Measurements from ENCODE around the gene NFKBIA.

The NFKBIA gene

DNA sequence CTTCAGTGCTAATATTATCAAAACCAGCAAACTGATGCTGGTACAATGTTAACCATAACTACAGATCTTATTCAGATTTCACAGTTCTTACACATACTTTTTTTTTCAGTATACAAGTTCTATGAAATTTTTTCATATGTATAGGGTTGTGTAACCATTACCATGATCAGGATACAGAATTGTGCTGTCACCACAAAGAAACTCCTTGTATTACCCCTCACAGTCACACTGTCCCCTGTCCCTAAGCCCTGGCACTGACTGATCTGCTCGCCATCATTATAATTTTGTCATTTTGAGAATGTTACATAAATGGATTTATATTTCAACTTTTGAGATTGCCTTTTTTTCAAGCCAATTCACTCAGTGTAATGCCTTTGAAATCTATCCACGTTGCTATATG is 21.3 kb upstream of the NFKBIA start:
- no peaks in the 10 kb centered on the region for H3K36me3 ChIP-seq (ENCODE audit: control insufficient read depth, low read length)
- no peaks in the 10 kb centered on the region for H3K9me2 ChIP-seq (replicated peaks; ENCODE audit: control insufficient read depth, low read length)
- no peaks in the 10 kb centered on the region for H3F3A ChIP-seq (ENCODE audit: control insufficient read depth, insufficient read depth)
- H3K79me2 ChIP-seq (ENCODE audit: control insufficient read depth, low read length), result no peaks in the 10 kb centered on the region
- H3K4me1 ChIP-seq (ENCODE audit: control insufficient read depth, low read length), result peaks cover 7% of the 10 kb centered on the region; the same call in 1 of the 2 replicates
- no peak overlapping the region for H3K4me3 ChIP-seq (ENCODE audit: low read length)
- H3K27me3 ChIP-seq (ENCODE audit: control insufficient read depth, low read length), result no peaks in the 10 kb centered on the region
- no peaks in the 10 kb centered on the region for H4K20me1 ChIP-seq (ENCODE audit: control insufficient read depth, insufficient read depth, low read depth, low read length)
- H3K27ac ChIP-seq (ENCODE audit: low read depth, low read length), result no peak overlapping the region
- H3K9me3 ChIP-seq (ENCODE audit: control insufficient read depth, insufficient read depth, low read length), result no peaks in the 10 kb centered on the region
- H3K4me2 ChIP-seq (ENCODE audit: low read length), result no peak overlapping the region
- TF ChIP-seq EZH2phosphoT487 (IDR thresholded peaks at IDR 0.05; ENCODE audit: borderline replicate concordance, low read length) (no peak), CTCF (IDR thresholded peaks at IDR 0.05; ENCODE audit: low read depth, low read length, poor library complexity, severe bottlenecking) (no peak)

DNA sequence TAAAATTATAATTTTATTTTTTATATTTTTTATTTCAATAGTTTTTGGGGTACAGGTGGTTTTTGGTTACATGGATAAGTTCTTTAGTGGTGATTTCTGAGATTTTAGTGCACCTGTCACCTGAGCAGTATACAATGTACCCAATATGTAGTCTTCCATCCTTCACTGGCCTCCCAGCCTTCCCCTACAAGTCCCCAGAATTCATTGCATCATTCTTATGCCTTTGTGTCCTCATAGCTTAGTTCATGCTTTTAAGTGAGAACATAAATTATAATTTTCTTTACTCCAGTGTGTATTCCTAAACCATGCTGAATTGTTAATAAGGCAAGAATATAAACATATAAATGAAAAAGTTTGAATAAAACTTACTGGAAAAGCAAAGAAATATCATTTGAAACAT is 19.1 kb upstream of the NFKBIA start:
- H3K27me3 ChIP-seq (ENCODE audit: control insufficient read depth, low read length), result no peaks in the 10 kb centered on the region
- H3K4me1 ChIP-seq (ENCODE audit: control insufficient read depth, low read length), result peaks cover 7% of the 10 kb centered on the region; the same call in 1 of the 2 replicates
- no peaks in the 10 kb centered on the region for H3K9me2 ChIP-seq (replicated peaks; ENCODE audit: control insufficient read depth, low read length)
- no peaks in the 10 kb centered on the region for H3F3A ChIP-seq (ENCODE audit: control insufficient read depth, insufficient read depth)
- no peak overlapping the region for H3K27ac ChIP-seq (ENCODE audit: low read depth, low read length)
- H4K20me1 ChIP-seq (ENCODE audit: control insufficient read depth, insufficient read depth, low read depth, low read length), result no peaks in the 10 kb centered on the region
- no peak overlapping the region for H3K4me2 ChIP-seq (ENCODE audit: low read length)
- no peak for TF ChIP-seq EZH2phosphoT487 (IDR thresholded peaks at IDR 0.05; ENCODE audit: borderline replicate concordance, low read length)
- TF ChIP-seq CTCF (IDR thresholded peaks at IDR 0.05; ENCODE audit: low read depth, low read length, poor library complexity, severe bottlenecking), result no peak
- no peaks in the 10 kb centered on the region for H3K79me2 ChIP-seq (ENCODE audit: control insufficient read depth, low read length)
- no peaks in the 10 kb centered on the region for H3K36me3 ChIP-seq (ENCODE audit: control insufficient read depth, low read length)
- H3K9me3 ChIP-seq (ENCODE audit: control insufficient read depth, insufficient read depth, low read length), result no peaks in the 10 kb centered on the region
- no peak overlapping the region for H3K4me3 ChIP-seq (ENCODE audit: low read length)

DNA sequence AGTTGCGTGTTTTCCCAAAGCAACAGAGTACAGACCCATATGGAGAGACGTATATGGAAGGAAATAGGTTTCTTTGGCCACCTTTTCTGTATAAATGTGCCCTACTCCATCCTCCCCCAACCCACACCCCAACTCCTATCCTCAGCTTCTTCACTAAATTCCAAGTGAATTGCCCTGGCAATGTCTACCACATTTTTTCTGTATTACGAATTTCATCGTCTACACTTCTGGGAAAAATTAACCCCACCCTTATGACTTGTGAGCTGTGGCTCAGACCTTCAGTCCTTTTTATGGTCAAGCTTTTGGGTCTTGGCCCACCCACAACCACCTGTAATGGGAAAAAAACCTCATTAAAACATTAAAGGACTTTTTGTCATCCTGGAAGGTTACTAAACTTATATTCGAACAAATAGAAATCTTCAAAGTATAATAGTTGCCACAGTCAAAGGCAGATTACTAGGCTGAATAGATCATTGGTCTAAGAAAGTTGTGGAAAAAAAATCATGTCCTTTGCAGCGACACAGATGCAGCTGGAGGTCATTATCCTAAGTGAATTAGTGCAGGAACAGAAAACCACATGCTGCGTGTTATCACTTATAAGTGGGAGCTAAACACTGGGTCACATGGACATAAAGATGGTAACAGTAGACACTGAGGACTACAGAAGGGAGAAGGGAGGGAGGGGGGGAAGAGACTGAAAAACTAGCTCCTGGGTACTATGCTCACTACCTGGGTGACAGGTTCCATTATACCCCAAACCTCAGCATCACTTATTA is 15.7 kb upstream of the NFKBIA start:
- no peak overlapping the region for H3K4me2 ChIP-seq (ENCODE audit: low read length)
- no peaks in the 10 kb centered on the region for H3F3A ChIP-seq (ENCODE audit: control insufficient read depth, insufficient read depth)
- no peaks in the 10 kb centered on the region for H3K79me2 ChIP-seq (ENCODE audit: control insufficient read depth, low read length)
- no peak overlapping the region for H3K27ac ChIP-seq (ENCODE audit: low read depth, low read length)
- H4K20me1 ChIP-seq (ENCODE audit: control insufficient read depth, insufficient read depth, low read depth, low read length), result no peaks in the 10 kb centered on the region
- no peaks in the 10 kb centered on the region for H3K9me2 ChIP-seq (replicated peaks; ENCODE audit: control insufficient read depth, low read length)
- no peak overlapping the region for H3K4me3 ChIP-seq (ENCODE audit: low read length)
- H3K9me3 ChIP-seq (ENCODE audit: control insufficient read depth, insufficient read depth, low read length), result no peaks in the 10 kb centered on the region
- H3K27me3 ChIP-seq (ENCODE audit: control insufficient read depth, low read length), result no peaks in the 10 kb centered on the region
- no peaks in the 10 kb centered on the region for H3K36me3 ChIP-seq (ENCODE audit: control insufficient read depth, low read length)
- TF ChIP-seq CTCF (IDR thresholded peaks at IDR 0.05; ENCODE audit: low read depth, low read length, poor library complexity, severe bottlenecking), result no peak
- TF ChIP-seq EZH2phosphoT487 (IDR thresholded peaks at IDR 0.05; ENCODE audit: borderline replicate concordance, low read length), result no peak
- H3K4me1 ChIP-seq (ENCODE audit: control insufficient read depth, low read length), result peaks cover 13% of the 10 kb centered on the region
